ENCODE measurements around the gene LRRC61. TPM values are rescaled to one million over a fixed set of nuclear protein-coding genes. Genes with fewer than 3 reads are reported as not detected.
A peak's percentile ranks its signal among the peaks of the same experiment; 100 is the strongest.
"Not testable (repeated sequence)": the region's sequence is repeated elsewhere in the genome, so short reads cannot be mapped to it uniquely, and the experiment has no call there.

LRRC61 gene
- total and polyA plus RNA-seq, 7 donors = 4.4 to 18.6 (median 10.8) TPM

DNA sequence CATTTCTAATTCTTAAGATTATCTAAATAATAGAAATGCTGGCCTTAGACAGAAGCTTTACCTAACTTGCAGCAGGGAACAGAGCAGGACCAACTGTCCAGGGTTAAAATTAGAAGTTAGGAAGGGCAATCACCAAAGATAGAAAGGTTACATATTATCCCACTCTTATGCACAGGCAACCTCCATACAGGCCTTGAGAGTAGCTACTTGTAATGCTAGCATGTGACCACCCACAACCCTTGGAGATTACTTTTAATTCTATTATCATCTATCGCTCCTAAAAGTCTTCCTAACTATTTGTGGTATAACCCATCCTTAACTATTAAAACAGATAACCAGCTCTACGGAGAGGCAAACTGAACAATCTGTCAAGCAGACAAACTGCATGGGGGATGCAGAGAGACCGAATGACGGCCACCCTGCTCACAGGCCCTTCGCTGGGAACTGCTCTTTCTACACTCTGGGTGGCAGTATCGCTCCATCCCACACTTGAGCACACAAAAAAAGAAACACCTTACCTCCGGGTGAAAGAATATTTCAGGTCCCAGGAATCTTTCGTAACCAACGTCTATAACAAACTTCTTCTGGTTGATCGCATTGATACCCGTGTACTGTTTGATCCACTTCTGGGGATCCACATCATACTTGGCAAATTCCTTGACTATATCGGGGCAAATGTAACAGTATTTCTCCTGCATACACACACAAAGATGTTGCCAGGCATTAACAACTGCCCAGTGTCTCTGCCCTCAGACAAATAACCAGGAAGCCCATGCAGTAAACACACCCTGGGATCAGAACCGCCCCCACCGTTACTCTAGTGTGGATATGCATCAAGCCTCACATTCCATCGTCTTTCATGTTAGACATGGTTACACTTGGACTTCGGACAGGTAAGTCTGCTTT lies 37.1 kb upstream of the LRRC61 start:
- TF ChIP-seq, protein P1, sequence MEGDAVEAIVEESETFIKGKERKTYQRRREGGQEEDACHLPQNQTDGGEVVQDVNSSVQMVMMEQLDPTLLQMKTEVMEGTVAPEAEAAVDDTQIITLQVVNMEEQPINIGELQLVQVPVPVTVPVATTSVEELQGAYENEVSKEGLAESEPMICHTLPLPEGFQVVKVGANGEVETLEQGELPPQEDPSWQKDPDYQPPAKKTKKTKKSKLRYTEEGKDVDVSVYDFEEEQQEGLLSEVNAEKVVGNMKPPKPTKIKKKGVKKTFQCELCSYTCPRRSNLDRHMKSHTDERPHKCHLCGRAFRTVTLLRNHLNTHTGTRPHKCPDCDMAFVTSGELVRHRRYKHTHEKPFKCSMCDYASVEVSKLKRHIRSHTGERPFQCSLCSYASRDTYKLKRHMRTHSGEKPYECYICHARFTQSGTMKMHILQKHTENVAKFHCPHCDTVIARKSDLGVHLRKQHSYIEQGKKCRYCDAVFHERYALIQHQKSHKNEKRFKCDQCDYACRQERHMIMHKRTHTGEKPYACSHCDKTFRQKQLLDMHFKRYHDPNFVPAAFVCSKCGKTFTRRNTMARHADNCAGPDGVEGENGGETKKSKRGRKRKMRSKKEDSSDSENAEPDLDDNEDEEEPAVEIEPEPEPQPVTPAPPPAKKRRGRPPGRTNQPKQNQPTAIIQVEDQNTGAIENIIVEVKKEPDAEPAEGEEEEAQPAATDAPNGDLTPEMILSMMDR (IDR thresholded peaks at IDR 0.05) = peak; percentile 52 to 74 (median 62)
- H3K27me3 ChIP-seq, H3K36me3 ChIP-seq, H3K4me1 ChIP-seq, H3K9me3 ChIP-seq, DNase-seq, H3K4me3 ChIP-seq, H3K27ac ChIP-seq: not testable (repeated sequence)
- intact Hi-C loops (cut with DNase I) = loop anchor here (2.0 to 10.0 kb wide), 2 partner anchors 103 to 139 kb away; no protein-coding TSS in a partner anchor
- 19 to 36% methylated on average over 16 of the region's 16 CpGs for WGBS, 2 donors

DNA sequence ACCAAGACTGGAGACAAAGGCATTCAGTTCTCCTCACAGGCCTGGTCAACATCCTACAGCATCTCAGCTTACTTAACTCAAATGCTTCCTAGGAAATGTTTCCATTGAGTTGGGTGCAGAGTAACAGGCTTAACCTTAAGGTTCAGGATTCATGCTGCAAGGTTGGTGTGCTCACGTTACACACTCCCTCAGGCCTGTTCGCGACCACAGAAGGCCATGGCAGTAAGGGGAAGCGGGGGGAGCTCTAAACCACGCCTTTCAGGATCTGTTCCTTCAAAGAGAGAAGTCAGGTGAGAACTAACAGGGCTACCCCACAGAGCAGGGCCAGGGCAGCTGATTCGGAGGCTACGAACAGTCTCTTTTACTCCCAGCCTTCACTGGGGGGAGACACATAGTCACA lies 35.3 kb upstream of the LRRC61 start:
- not testable (repeated sequence) for H3K4me1 ChIP-seq, H3K27ac ChIP-seq, DNase-seq, H3K9me3 ChIP-seq, H3K27me3 ChIP-seq, H3K36me3 ChIP-seq, H3K4me3 ChIP-seq
- 83 to 94% methylated on average over 7 of the region's 7 CpGs for WGBS, 2 donors
- intact Hi-C loops (cut with DNase I) = loop anchor here (2.0 to 10.0 kb wide), 2 partner anchors 101 to 137 kb away; no protein-coding TSS in a partner anchor

DNA sequence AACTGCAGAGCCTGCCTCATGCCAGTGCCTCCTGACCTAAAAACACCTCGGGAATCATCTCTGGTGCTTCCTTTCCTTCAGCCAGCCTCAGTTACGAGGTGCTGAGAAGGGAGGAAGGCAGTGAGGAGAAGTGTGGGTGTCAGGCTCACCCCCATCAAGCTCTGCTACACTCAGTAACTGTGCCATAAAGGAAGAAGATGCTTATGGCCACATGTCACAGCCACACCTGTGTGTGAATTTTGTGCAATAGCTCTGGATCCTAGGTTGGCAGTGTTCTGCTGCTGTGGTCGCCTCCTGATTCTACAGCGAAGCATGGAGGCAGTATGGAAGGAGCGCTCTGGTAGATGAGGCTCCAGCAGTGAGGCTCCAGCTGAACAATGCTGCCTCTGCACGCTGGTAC lies 34.3 kb upstream of the LRRC61 start:
- H3K27ac ChIP-seq, H3K4me3 ChIP-seq, H3K36me3 ChIP-seq, H3K9me3 ChIP-seq, DNase-seq, H3K27me3 ChIP-seq, H3K4me1 ChIP-seq: not testable (repeated sequence)
- intact Hi-C loops (cut with DNase I) = loop anchor here (10.0 kb wide), 1 partner anchor 136 kb away; no protein-coding TSS in a partner anchor
- 94 to 96% methylated on average over 5 of the region's 6 CpGs for WGBS, 2 donors

DNA sequence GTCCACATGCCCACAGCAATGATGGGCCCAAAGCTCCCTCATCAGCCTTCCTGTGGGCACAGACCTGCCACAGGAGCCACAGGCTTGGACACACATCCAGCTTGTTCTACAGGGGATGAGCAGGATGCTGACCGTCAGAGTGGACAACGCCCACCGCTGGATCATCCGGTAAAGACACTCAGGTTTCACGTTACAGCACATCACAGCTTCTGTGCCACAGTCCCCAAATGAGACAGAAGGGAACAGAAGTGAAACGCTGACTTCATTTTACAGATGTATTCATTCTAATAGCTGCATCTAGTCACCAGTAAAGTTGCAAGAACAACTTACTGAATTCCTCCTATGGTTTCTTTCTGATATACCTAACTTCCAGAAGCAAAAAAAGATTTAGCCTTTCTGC lies 32.8 kb upstream of the LRRC61 start:
- H3K4me1 ChIP-seq; H3K27me3 ChIP-seq; H3K4me3 ChIP-seq; H3K9me3 ChIP-seq; DNase-seq; H3K36me3 ChIP-seq; H3K27ac ChIP-seq; intact Hi-C loops (cut with DNase I): not testable (repeated sequence)
- 79 to 86% methylated on average over 6 of the region's 6 CpGs for WGBS, 2 donors

DNA sequence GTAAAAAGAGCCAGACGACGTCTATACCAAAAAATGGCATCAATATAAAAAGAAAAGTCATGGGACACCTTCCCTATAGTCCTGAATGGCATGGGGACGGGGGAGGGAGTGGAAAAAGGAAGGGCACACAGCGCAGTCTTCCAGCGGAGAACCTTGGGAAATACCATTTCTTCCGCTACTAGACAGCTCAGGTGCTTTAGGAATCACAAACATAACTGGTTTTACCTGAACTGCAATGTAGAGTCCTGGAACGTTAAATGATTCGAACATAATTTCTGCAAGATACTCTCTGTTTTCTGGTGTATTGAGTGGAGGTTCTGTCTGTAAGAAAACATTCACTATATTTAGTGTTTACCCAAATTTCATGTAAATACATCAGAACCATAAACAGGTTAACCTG lies 28.1 kb upstream of the LRRC61 start:
- H3K4me1 ChIP-seq; H3K27me3 ChIP-seq; H3K9me3 ChIP-seq; H3K4me3 ChIP-seq; H3K27ac ChIP-seq; H3K36me3 ChIP-seq; intact Hi-C loops (cut with DNase I); DNase-seq: not testable (repeated sequence)
- WGBS, 2 donors = 93 to 97% methylated on average over 8 of the region's 8 CpGs

DNA sequence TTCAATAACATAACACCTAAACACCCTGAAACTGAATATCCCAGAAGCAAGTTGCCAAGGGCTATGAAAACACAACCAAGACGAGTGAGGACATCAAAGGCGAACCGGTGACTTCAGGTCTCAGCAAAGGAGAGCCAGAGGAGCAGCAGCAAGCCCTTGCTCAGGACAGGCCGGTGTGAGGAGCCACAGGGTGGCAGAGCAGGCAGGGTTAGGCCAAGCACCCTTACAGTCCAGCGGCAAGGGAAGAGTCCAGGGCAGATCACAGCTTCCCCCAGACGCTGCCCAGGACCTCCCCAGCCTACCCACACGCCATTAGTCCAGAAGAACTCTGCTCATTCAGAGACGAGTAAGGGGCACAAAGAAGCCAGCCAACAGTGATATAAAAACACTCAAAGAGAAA lies 27.5 kb upstream of the LRRC61 start:
- H3K4me1 ChIP-seq; H3K4me3 ChIP-seq; H3K9me3 ChIP-seq; H3K27ac ChIP-seq; intact Hi-C loops (cut with DNase I); DNase-seq; H3K36me3 ChIP-seq; H3K27me3 ChIP-seq: not testable (repeated sequence)
- WGBS, 2 donors = 68 to 88% methylated on average over 3 of the region's 8 CpGs

DNA sequence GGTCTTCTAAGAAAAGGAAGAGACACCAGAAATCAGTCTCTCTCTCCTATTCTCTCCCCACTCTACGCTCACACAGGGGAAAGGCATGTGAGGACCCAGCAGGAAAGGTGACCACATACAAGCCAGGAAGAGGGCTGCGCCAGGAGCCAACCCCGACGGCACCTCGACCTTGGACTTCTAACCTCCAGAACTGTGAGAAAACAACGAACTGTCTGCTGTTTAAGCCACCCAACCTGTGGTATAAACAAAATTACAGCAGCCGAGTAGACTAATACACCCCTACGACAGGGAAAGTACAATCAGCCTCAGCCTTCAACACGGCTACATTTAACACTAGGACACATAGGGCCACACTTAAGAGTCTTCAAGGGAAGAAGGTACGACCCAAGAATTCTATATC lies 26.4 kb upstream of the LRRC61 start:
- H3K27ac ChIP-seq; DNase-seq; H3K4me3 ChIP-seq; H3K9me3 ChIP-seq; H3K27me3 ChIP-seq; H3K36me3 ChIP-seq; H3K4me1 ChIP-seq; intact Hi-C loops (cut with DNase I): not testable (repeated sequence)
- WGBS, 2 donors = 82 to 83% methylated on average over 9 of the region's 10 CpGs

DNA sequence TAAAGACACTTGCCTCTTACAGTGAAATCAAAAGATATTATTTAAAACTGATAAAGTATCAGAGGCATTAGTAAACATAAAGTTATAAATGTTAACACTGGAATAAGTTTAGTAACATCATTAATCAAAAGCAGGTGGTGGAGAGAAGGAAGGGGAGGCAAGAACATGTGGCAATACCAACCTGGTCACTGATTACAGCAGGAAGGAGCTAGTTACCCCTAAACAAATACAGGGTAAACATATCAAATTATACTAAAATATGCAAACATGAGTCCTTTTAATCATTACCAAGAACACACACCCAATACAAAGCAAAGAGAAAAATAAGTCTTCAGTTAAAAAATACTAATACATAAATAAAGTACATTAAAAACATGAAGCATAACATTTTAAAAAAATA lies 25.2 kb upstream of the LRRC61 start:
- H3K36me3 ChIP-seq; H3K4me3 ChIP-seq; DNase-seq; H3K9me3 ChIP-seq; H3K4me1 ChIP-seq; H3K27ac ChIP-seq; H3K27me3 ChIP-seq; intact Hi-C loops (cut with DNase I): not testable (repeated sequence)

DNA sequence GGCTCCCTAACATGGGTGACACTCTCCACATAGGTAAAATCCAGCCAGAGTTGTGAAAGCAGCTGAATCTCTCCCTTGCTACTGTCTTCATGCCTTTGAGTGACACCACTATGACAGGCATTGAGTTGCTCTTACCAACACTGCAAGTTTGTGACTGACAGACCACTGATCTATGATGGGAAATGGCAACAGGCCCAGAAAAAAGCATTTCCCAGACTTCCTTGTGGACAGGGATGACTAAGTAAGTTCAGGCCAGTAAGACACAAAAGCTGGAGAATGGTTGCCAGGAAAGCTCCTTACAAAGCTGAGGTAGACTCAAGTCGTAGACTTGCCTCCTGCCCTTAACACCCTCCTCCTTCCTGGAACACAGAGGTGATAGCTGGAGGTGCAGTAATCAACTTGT lies 20.2 kb upstream of the LRRC61 start:
- DNase-seq; H3K27me3 ChIP-seq; H3K27ac ChIP-seq; H3K36me3 ChIP-seq; H3K4me3 ChIP-seq; intact Hi-C loops (cut with DNase I); H3K4me1 ChIP-seq; H3K9me3 ChIP-seq: not testable (repeated sequence)
- WGBS, 2 donors = 80 to 83% methylated on average over 1 of the region's 1 CpG

DNA sequence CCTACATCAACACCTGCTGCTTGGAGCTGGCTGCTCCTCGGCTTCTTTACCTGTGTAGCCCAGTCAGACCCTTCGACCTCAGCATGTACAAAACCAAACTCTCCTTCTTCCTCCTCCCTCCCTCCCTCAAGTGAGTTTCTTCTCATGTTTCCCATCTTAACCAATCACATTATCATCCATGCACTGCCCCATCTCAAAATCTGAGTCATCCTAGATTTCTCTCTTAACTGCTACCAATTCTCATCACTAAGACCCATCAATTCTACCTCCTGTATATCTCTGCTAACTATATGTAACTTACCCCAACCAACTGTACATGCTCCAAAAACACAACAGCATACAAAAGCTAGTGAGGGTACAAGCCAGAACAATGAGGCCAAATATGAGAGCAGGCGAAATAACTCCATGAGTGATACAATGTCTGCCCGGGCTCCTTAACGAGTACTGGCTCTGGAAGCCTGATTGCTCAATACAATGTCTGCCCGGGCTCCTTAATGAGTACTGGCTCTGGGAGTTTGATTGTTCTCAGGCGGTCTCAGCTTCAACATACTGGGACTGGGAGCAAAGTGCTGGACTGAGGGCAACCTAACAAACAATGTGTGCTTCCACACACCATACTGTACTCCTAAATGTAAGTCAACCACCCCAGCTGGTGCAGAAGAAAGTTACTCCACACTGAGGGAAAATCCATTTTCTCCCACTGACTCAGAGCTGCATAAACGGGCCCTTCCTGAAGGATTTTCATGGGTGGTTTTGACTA lies 18.5 kb upstream of the LRRC61 start:
- H3K36me3 ChIP-seq; intact Hi-C loops (cut with DNase I); H3K4me1 ChIP-seq; H3K27ac ChIP-seq; H3K9me3 ChIP-seq; H3K4me3 ChIP-seq; H3K27me3 ChIP-seq; DNase-seq: not testable (repeated sequence)
- 86 to 87% methylated on average over 8 of the region's 8 CpGs for WGBS, 2 donors

DNA sequence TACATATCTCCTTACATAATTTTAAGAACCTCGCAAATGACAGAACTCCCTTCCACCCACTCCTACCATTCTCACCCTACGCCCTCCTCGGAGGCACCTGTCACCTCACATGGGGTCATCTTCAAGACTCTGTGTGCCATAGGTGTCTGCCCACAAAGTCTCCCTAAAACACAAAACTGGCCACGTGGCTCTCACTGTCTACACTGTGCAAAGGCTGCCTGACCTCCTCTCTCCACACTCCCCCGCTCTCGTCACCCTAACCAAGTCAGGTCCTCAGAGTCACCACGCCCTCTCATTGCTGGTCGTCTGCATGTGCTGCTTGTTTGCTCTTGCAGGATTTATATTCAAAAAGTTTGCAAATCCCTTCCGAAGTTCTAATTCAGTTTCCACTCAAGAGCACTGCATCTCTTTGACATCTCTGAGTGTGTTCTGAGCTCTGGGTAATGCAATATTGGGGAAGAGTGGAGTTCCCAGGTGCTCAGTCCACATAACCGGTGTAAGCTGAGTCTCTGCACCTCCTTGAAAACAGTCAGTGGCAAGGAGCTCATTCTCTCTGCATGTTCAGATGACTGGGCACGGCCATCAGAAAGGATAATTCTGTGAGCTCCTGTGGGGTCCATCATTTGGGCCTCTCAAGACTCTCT lies 17.8 kb upstream of the LRRC61 start:
- H3K36me3 ChIP-seq; H3K27me3 ChIP-seq; H3K4me3 ChIP-seq; H3K4me1 ChIP-seq; DNase-seq; intact Hi-C loops (cut with DNase I); H3K27ac ChIP-seq; H3K9me3 ChIP-seq: not testable (repeated sequence)
- WGBS, 2 donors = 69 to 86% methylated on average over 11 of the region's 11 CpGs

All from sigmoid colon (tissue), 7 donors.